ENCODE data around the gene SLC39A11.

- TF ChIP-seq CTCF (IDR thresholded peaks at IDR 0.05 in 2 of 3, conservative IDR thresholded peaks at IDR 0.05 in 1 of 3; ENCODE audit: borderline replicate concordance in 1 of 3, insufficient read depth in 1 of 3, low read depth in 2 of 3, low read length in 2 of 3) (no peak), ELF1 (IDR thresholded peaks at IDR 0.05; ENCODE audit: borderline replicate concordance, low read depth) (no peak), POLR2AphosphoS5 (IDR thresholded peaks at IDR 0.05; ENCODE audit: low read depth, low read length) (no peak), MAX (IDR thresholded peaks at IDR 0.05) (no peak), YY1 (IDR thresholded peaks at IDR 0.05; ENCODE audit: extremely low read depth, insufficient replicate concordance, low read depth, low read length) (no peak), POLR2A (IDR thresholded peaks at IDR 0.05; ENCODE audit: borderline replicate concordance, extremely low read depth, insufficient read depth, insufficient read length) (no peak), EGR1 (IDR thresholded peaks at IDR 0.05; ENCODE audit: low read depth) (no peak), EZH2phosphoT487 (IDR thresholded peaks at IDR 0.05; ENCODE audit: borderline replicate concordance) (no peak), ZBTB33 (IDR thresholded peaks at IDR 0.05; ENCODE audit: extremely low read depth, insufficient replicate concordance, low read length) (no peak), ZNF274 (IDR thresholded peaks at IDR 0.05; ENCODE audit: low read depth, low read length) (no peak), TCF7L2 (IDR thresholded peaks at IDR 0.05; ENCODE audit: borderline replicate concordance, extremely low read depth, insufficient read depth, insufficient read length) (no peak), REST (IDR thresholded peaks at IDR 0.05; ENCODE audit: low read depth) (no peak), EZH2 (IDR thresholded peaks at IDR 0.05) (no peak)
Observed at GRCh38 chr17:73105431-73105830, 12.9 kb upstream of the SLC39A11 start.
